Ectodermal cell (in vitro differentiated cells): Measurements from ENCODE around the gene STX2. TPM values are rescaled to one million over a fixed set of nuclear protein-coding genes. Genes with fewer than 3 reads are reported as not detected.
"Not testable (repeated sequence)": the region's sequence is repeated elsewhere in the genome, so short reads cannot be mapped to it uniquely, and the experiment has no call there.

Source experiments
- H3K27ac ChIP-seq: 2 replicates; pipeline ENCODE4 v1.7.0; 2013; ENCODE audit warnings: mild to moderate bottlenecking, low read depth, low read length; ENCODE audit not compliant: insufficient read depth, poor library complexity, severe bottlenecking
- H3K27me3 ChIP-seq: 2 replicates; pipeline ENCODE4 v1.7.0; 2013; ENCODE audit warnings: mild to moderate bottlenecking, low read length; ENCODE audit not compliant: insufficient read depth, control insufficient read depth, poor library complexity, severe bottlenecking
- H3K36me3 ChIP-seq: one replicate; pipeline ENCODE4 v1.7.0; 2013; ENCODE audit warnings: low read length; ENCODE audit not compliant: control insufficient read depth, insufficient read depth
- H3K4me1 ChIP-seq: one replicate; pipeline ENCODE4 v1.7.0; 2013; ENCODE audit warnings: low read length; ENCODE audit not compliant: control insufficient read depth, insufficient read depth
- H3K4me3 ChIP-seq: 2 replicates; pipeline ENCODE4 v1.7.0; 2013; ENCODE audit warnings: low read depth, low read length, control low read depth; ENCODE audit not compliant: insufficient read depth
- H3K9me3 ChIP-seq: 2 replicates; pipeline ENCODE4 v1.7.0; 2013; ENCODE audit warnings: mild to moderate bottlenecking, low read length, moderate library complexity; ENCODE audit not compliant: control insufficient read depth
- WGBS, 2 experiments: methylation state at CpG; one replicate each; pipeline ENCODE4 v1.1.7; 2013; ENCODE audit warnings: missing lambda C conversion rate in 2 of 2; 5-methylcytosine and 5-hydroxymethylcytosine counted together
- polyA plus RNA-seq, 4 experiments: library from polyadenylated mRNA; stranded (reverse); fragments of 50-300 nt; gene quantifications; one replicate each; pipeline ENCODE4 v1.2.3, GENCODE V29; 2013

Gene STX2
- 43.2 TPM for polyA plus RNA-seq (2013, experiment 1 of 4)
- 41.4 TPM for polyA plus RNA-seq (2013, experiment 2 of 4)
- 33.2 TPM for polyA plus RNA-seq (2013, experiment 3 of 4)
- 36.3 TPM for polyA plus RNA-seq (2013, experiment 4 of 4)

- H3K4me1 ChIP-seq: no peaks in the 10 kb centered on the region
- H3K27ac ChIP-seq: no peak within 1 kb of the TSS
- peaks cover 12% of the 10 kb centered on the region for H3K27me3 ChIP-seq
- peak within 1 kb of the TSS; percentile 81 for H3K4me3 ChIP-seq
- no peaks in the 10 kb centered on the region for H3K36me3 ChIP-seq
- H3K9me3 ChIP-seq: no peaks in the 10 kb centered on the region
- WGBS, 2 experiments: 2% methylated on average over 79 of the region's 79 CpGs
Measured at GRCh38 chr12:130838951-130839769, at the start of gene STX2. Gene STX2 (minus strand): TSS chr12:130839250. CDS start chr12:130839099, 151 bp downstream.

GRCh38 chr12:130887190-130887589 lies 48.1 kb upstream of the STX2 start:
- H3K36me3 ChIP-seq, H3K9me3 ChIP-seq, H3K27ac ChIP-seq, H3K4me1 ChIP-seq, H3K27me3 ChIP-seq, H3K4me3 ChIP-seq: not testable (repeated sequence)
- WGBS, 2 experiments: 91 to 92% methylated on average over 4 to 5 of the region's 17 CpGs

- Histone ChIP-seq H3K27ac (no peak overlapping the region), H3K36me3 (peaks cover 3% of the 10 kb centered on the region), H3K4me3 (no peak overlapping the region), H3K4me1 (no peaks in the 10 kb centered on the region), H3K27me3 (no peaks in the 10 kb centered on the region), H3K9me3 (no peaks in the 10 kb centered on the region)
- 85 to 100% methylated on average over 1 of the region's 1 CpG for WGBS, 2 experiments
Measured at GRCh38 chr12:130881548-130881947, 42.5 kb upstream of the STX2 start.

- no peaks in the 10 kb centered on the region for H3K4me1 ChIP-seq
Measured at GRCh38 chr12:130881046-130881445, 42.0 kb upstream of the STX2 start.

GRCh38 chr12:130880411-130880885 lies 41.4 kb upstream of the STX2 start:
- Histone ChIP-seq H3K4me1 (no peaks in the 10 kb centered on the region), H3K9me3 (no peaks in the 10 kb centered on the region), H3K36me3 (peaks cover 10% of the 10 kb centered on the region), H3K27ac (no peak overlapping the region), H3K27me3 (no peaks in the 10 kb centered on the region), H3K4me3 (no peak overlapping the region)
- 66 to 72% methylated on average over 10 of the region's 10 CpGs for WGBS, 2 experiments

More at GRCh38 chr12:130881046-130881445, 42.0 kb upstream of the STX2 start:
- H3K36me3 ChIP-seq: peaks cover 8% of the 10 kb centered on the region
- H3K4me3 ChIP-seq: no peak overlapping the region
- H3K9me3 ChIP-seq: no peaks in the 10 kb centered on the region
- WGBS, 2 experiments: 85 to 88% methylated on average over 5 of the region's 5 CpGs
- H3K27me3 ChIP-seq: no peaks in the 10 kb centered on the region
- H3K27ac ChIP-seq: no peak overlapping the region

GRCh38 chr12:130879781-130880389 lies 40.8 kb upstream of the STX2 start:
- Histone ChIP-seq H3K4me3 (no peak overlapping the region), H3K36me3 (peaks cover 16% of the 10 kb centered on the region), H3K9me3 (no peaks in the 10 kb centered on the region), H3K27me3 (no peaks in the 10 kb centered on the region), H3K4me1 (peaks cover 5% of the 10 kb centered on the region), H3K27ac (no peak overlapping the region)
- WGBS, 2 experiments: 83% methylated on average over 17 of the region's 17 CpGs

GRCh38 chr12:130879212-130879686 lies 40.2 kb upstream of the STX2 start:
- Histone ChIP-seq H3K9me3 (no peaks in the 10 kb centered on the region), H3K27me3 (no peaks in the 10 kb centered on the region), H3K36me3 (peaks cover 22% of the 10 kb centered on the region), H3K27ac (no peak overlapping the region), H3K4me1 (peaks cover 11% of the 10 kb centered on the region), H3K4me3 (no peak overlapping the region)
- WGBS, 2 experiments: 87 to 89% methylated on average over 13 of the region's 13 CpGs

GRCh38 chr12:130878193-130879185 lies 39.4 kb upstream of the STX2 start:
- H3K27ac ChIP-seq: no peak overlapping the region
- H3K4me1 ChIP-seq: peaks cover 18% of the 10 kb centered on the region
- peaks cover 28% of the 10 kb centered on the region for H3K36me3 ChIP-seq
- WGBS, 2 experiments: 85 to 86% methylated on average over 24 of the region's 24 CpGs
- no peak overlapping the region for H3K4me3 ChIP-seq
- H3K9me3 ChIP-seq: no peaks in the 10 kb centered on the region
- H3K27me3 ChIP-seq: no peaks in the 10 kb centered on the region

- peaks cover 20% of the 10 kb centered on the region for H3K4me1 ChIP-seq
- H3K4me3 ChIP-seq: no peak overlapping the region
- 90 to 98% methylated on average over 3 of the region's 3 CpGs for WGBS, 2 experiments
- no peaks in the 10 kb centered on the region for H3K9me3 ChIP-seq
- peaks cover 34% of the 10 kb centered on the region for H3K36me3 ChIP-seq
- no peaks in the 10 kb centered on the region for H3K27me3 ChIP-seq
- no peak overlapping the region for H3K27ac ChIP-seq
Measured at GRCh38 chr12:130877333-130877732, 38.3 kb upstream of the STX2 start.
